HepG2 (cell line): ENCODE measurements around the gene FITM1. TPM values are rescaled to one million over a fixed set of nuclear protein-coding genes. Genes with fewer than 3 reads are reported as not detected.

ENCODE experiments used
- DNMT3B ChIP-seq: conservative IDR thresholded peaks from 2 replicates; pipeline ENCODE4 v1.6.1; 2016; ENCODE audit warnings: missing biosample characterization, control low read depth
- HHEX ChIP-seq: IDR thresholded peaks from 2 replicates; pipeline ENCODE4 v1.6.1; 2016; ENCODE audit warnings: control low read depth
- HNRNPUL1 ChIP-seq: fragments of 200-400 bp; formaldehyde crosslinking; IDR thresholded peaks from 2 replicates; pipeline ENCODE4 v1.6.1; 2017; ENCODE audit warnings: low read depth, mild to moderate bottlenecking, low read length, moderate library complexity
- JUND ChIP-seq: sonication (generic); formaldehyde crosslinking; IDR thresholded peaks from 2 replicates; pipeline ENCODE4 v1.8.0; 2022; ENCODE audit warnings: mild to moderate bottlenecking, missing genetic modification reagents
- MYC ChIP-seq: sonication (generic); formaldehyde crosslinking; IDR thresholded peaks from 2 replicates; pipeline ENCODE4 v1.9.0; 2021; ENCODE audit warnings: missing genetic modification reagents, borderline replicate concordance
- RAD51 ChIP-seq: fragments of 450-650 bp; IDR thresholded peaks from 2 replicates; pipeline ENCODE4 v1.6.1; 2016; ENCODE audit warnings: borderline replicate concordance
- SRSF9 ChIP-seq: fragments of 200-400 bp; formaldehyde crosslinking; IDR thresholded peaks from 2 replicates; pipeline ENCODE4 v1.6.1; 2018; ENCODE audit warnings: borderline replicate concordance, mild to moderate bottlenecking, low read depth, low read length; ENCODE audit not compliant: insufficient read depth, poor library complexity, severe bottlenecking
- ZNF124 ChIP-seq: sonication (generic); formaldehyde crosslinking; IDR thresholded peaks from 2 replicates; pipeline ENCODE4 v1.4.0; 2020; ENCODE audit warnings: missing genetic modification reagents
- ZNF160 ChIP-seq: sonication (generic); formaldehyde crosslinking; IDR thresholded peaks from 2 replicates; pipeline ENCODE4 v1.8.0; 2022; ENCODE audit warnings: mild to moderate bottlenecking, inconsistent platforms, missing genetic modification reagents
- ZNF605 ChIP-seq: sonication (generic); formaldehyde crosslinking; IDR thresholded peaks from 2 replicates; pipeline ENCODE4 v1.8.0; 2022; ENCODE audit warnings: mild to moderate bottlenecking, missing genetic modification reagents
- polyA plus RNA-seq, 8 experiments: library from polyadenylated mRNA; depleted of rRNA in 3 of 8; stranded (reverse) in 7 of 8; unstranded in 1 of 8; fragments of >200 nt; fragmentation: Illumina TruSeq in 4 of 8; extraction: Trizol in 4 of 8; gene quantifications; 2 replicates each; pipeline versions ENCODE4 v1.2.1 to v1.2.3, GENCODE V29; 2011 to 2016; ENCODE audit warnings: low read depth in 4 of 8, missing spikeins in 1 of 8, mixed read lengths in 1 of 8; ENCODE audit not compliant: insufficient read depth in 1 of 8
- total RNA-seq, 5 experiments: library from RNA; depleted of rRNA; stranded (reverse); fragments of >200 nt; fragmentation: Illumina TruSeq; extraction: Trizol; gene quantifications; 2 replicates each; pipeline ENCODE4 v1.2.3, GENCODE V29; 2016; ENCODE audit warnings: low read depth in 1 of 5
- TF ChIP-seq, protein P1 (sequence below): sonication (generic); formaldehyde crosslinking; IDR thresholded peaks from 2 replicates; pipeline ENCODE4 v1.4.0; 2020; ENCODE audit warnings: missing genetic modification reagents, mild to moderate bottlenecking, borderline replicate concordance
- TF ChIP-seq, protein P2 (sequence below): sonication (generic); formaldehyde crosslinking; IDR thresholded peaks from 2 replicates; pipeline ENCODE4 v1.4.0; 2020; ENCODE audit warnings: missing genetic modification reagents, borderline replicate concordance
- TF ChIP-seq, protein P3 (sequence below): sonication (generic); formaldehyde crosslinking; IDR thresholded peaks from 2 replicates; pipeline ENCODE4 v1.4.0; 2020; ENCODE audit warnings: missing genetic modification reagents
- TF ChIP-seq, protein P4 (sequence below): sonication (generic); formaldehyde crosslinking; IDR thresholded peaks from 2 replicates; pipeline ENCODE4; 2020; ENCODE audit warnings: missing genetic modification reagents, mild to moderate bottlenecking, borderline replicate concordance
- TF ChIP-seq, protein P5 (sequence below): sonication (generic); formaldehyde crosslinking; IDR thresholded peaks from 2 replicates; pipeline ENCODE4 v1.4.0; 2020; ENCODE audit warnings: mild to moderate bottlenecking, missing genetic modification reagents

The FITM1 gene
- total and polyA plus RNA-seq, 2 of the 13 experiments (the other 11 are each of a cell fraction or from before 2014, with no cell fraction given), result 2.7 to 5.8 TPM

DNA sequence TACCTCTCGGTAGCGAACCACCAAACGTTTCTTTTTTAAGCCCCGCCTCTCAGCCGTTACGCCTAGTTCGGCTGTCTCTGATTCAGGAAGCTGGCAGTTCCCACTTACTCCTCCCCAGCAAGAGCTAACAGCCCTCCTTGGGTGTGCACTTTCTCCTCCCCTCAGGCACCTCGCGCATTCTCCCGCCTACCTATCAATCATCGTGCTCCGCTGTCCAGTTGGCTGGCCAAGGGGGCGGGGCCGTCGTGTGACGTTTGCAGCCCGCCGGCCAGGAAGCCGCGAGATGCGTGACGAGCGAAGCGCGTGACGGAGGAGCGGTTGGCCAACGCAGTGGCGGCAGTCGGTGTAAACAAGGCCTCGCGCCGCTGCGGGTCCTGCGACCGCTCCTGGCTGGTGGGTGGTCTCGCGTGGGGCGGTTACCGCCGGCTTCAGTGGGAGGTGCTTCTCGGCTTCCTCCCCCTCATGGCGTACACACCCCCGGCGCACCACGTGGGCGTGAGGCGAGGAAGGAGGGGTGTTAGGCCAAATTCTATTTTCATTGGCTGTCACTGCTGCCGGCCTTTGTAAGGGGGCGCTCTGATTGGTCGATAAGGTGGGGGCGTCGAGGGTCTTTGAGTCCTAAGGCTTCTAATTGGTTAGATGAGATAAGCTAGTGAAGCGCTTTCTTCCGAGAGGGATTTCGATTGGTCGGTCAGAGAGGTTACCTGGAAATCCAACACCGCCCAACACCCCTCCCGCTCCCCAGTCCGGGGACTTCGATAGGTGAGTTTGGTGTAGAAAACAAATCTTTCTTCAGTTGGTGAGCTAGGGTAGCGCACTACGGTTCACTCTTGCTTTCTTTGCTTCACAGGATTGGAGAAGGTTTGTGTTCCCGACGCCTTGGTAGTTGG, 15.7 kb upstream of the FITM1 start, which contains the start of the genes DCAF11 and NRL (continued):
- TF ChIP-seq, protein P1, sequence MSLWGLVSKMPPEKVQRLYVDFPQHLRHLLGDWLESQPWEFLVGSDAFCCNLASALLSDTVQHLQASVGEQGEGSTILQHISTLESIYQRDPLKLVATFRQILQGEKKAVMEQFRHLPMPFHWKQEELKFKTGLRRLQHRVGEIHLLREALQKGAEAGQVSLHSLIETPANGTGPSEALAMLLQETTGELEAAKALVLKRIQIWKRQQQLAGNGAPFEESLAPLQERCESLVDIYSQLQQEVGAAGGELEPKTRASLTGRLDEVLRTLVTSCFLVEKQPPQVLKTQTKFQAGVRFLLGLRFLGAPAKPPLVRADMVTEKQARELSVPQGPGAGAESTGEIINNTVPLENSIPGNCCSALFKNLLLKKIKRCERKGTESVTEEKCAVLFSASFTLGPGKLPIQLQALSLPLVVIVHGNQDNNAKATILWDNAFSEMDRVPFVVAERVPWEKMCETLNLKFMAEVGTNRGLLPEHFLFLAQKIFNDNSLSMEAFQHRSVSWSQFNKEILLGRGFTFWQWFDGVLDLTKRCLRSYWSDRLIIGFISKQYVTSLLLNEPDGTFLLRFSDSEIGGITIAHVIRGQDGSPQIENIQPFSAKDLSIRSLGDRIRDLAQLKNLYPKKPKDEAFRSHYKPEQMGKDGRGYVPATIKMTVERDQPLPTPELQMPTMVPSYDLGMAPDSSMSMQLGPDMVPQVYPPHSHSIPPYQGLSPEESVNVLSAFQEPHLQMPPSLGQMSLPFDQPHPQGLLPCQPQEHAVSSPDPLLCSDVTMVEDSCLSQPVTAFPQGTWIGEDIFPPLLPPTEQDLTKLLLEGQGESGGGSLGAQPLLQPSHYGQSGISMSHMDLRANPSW (CRISPR knock-in tag), result no peak; the same call in 1 of the 2 replicates
- TF ChIP-seq DNMT3B (CRISPR knock-in tag) (peak; percentile 59; the same call in 1 of the 2 replicates), JUND (CRISPR knock-in tag) (peak; percentile 37; the same call in 1 of the 2 replicates), HNRNPUL1 (no peak; the same call in 1 of the 2 replicates), ZNF605 (CRISPR knock-in tag) (peak; percentile 99), SRSF9 (no peak), ZNF124 (peak; percentile 16; the same call in 1 of the 2 replicates), ZNF160 (CRISPR knock-in tag) (peak; percentile 95), HHEX (CRISPR knock-in tag) (peak; percentile 72; the same call in 1 of the 2 replicates), MYC (CRISPR knock-in tag) (peak; percentile 100), RAD51 (peak; percentile 93)
- TF ChIP-seq, protein P2, sequence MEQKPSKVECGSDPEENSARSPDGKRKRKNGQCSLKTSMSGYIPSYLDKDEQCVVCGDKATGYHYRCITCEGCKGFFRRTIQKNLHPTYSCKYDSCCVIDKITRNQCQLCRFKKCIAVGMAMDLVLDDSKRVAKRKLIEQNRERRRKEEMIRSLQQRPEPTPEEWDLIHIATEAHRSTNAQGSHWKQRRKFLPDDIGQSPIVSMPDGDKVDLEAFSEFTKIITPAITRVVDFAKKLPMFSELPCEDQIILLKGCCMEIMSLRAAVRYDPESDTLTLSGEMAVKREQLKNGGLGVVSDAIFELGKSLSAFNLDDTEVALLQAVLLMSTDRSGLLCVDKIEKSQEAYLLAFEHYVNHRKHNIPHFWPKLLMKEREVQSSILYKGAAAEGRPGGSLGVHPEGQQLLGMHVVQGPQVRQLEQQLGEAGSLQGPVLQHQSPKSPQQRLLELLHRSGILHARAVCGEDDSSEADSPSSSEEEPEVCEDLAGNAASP (CRISPR knock-in tag), result peak; percentile 83; the same call in 1 of the 2 replicates
- TF ChIP-seq, protein P3, sequence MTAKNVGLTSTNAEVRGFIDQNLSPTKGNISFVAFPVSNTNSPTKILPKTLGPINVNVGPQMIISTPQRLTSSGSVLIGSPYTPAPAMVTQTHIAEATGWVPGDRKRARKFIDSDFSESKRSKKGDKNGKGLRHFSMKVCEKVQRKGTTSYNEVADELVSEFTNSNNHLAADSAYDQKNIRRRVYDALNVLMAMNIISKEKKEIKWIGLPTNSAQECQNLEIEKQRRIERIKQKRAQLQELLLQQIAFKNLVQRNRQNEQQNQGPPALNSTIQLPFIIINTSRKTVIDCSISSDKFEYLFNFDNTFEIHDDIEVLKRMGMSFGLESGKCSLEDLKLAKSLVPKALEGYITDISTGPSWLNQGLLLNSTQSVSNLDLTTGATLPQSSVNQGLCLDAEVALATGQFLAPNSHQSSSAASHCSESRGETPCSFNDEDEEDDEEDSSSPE (CRISPR knock-in tag), result peak; percentile 94
- TF ChIP-seq, protein P4, sequence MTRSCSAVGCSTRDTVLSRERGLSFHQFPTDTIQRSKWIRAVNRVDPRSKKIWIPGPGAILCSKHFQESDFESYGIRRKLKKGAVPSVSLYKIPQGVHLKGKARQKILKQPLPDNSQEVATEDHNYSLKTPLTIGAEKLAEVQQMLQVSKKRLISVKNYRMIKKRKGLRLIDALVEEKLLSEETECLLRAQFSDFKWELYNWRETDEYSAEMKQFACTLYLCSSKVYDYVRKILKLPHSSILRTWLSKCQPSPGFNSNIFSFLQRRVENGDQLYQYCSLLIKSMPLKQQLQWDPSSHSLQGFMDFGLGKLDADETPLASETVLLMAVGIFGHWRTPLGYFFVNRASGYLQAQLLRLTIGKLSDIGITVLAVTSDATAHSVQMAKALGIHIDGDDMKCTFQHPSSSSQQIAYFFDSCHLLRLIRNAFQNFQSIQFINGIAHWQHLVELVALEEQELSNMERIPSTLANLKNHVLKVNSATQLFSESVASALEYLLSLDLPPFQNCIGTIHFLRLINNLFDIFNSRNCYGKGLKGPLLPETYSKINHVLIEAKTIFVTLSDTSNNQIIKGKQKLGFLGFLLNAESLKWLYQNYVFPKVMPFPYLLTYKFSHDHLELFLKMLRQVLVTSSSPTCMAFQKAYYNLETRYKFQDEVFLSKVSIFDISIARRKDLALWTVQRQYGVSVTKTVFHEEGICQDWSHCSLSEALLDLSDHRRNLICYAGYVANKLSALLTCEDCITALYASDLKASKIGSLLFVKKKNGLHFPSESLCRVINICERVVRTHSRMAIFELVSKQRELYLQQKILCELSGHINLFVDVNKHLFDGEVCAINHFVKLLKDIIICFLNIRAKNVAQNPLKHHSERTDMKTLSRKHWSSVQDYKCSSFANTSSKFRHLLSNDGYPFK (CRISPR knock-in tag), result peak; percentile 88; the same call in 1 of the 2 replicates
- TF ChIP-seq, protein P5, sequence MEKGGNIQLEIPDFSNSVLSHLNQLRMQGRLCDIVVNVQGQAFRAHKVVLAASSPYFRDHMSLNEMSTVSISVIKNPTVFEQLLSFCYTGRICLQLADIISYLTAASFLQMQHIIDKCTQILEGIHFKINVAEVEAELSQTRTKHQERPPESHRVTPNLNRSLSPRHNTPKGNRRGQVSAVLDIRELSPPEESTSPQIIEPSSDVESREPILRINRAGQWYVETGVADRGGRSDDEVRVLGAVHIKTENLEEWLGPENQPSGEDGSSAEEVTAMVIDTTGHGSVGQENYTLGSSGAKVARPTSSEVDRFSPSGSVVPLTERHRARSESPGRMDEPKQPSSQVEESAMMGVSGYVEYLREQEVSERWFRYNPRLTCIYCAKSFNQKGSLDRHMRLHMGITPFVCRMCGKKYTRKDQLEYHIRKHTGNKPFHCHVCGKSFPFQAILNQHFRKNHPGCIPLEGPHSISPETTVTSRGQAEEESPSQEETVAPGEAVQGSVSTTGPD (CRISPR knock-in tag), result no peak; the same call in 1 of the 2 replicates
